Measurements from ENCODE around the gene HSPB8. TPM values are rescaled to one million over a fixed set of nuclear protein-coding genes. Genes with fewer than 3 reads are reported as not detected.

Gene HSPB8
- total RNA-seq, 4 donors from 2014 or later: 85.3 to 139 (median 107) TPM

- TF ChIP-seq CTCF (IDR thresholded peaks at IDR 0.05) (no peak), POLR2A (IDR thresholded peaks at IDR 0.05) (no peak)
- no peak overlapping the region for H3K4me3 ChIP-seq (ENCODE audit: low read depth, poor library complexity, severe bottlenecking)
- intact Hi-C loops (cut with DNase I; ENCODE audit: low total_unique reads): no loop called here
- no peak for DNase-seq (ENCODE audit: low spot score in 2 of 2)
- WGBS, 2 donors: 77 to 78% methylated on average over 6 to 7 of the region's 7 CpGs
Measured at GRCh38 chr12:119158402-119158801, 20.3 kb upstream of the HSPB8 start.

- WGBS, 2 donors: 76 to 79% methylated on average over 2 of the region's 2 CpGs
- intact Hi-C loops (cut with DNase I; ENCODE audit: low total_unique reads): no loop called here
- TF ChIP-seq CTCF (IDR thresholded peaks at IDR 0.05) (no peak), POLR2A (IDR thresholded peaks at IDR 0.05) (no peak)
Measured at GRCh38 chr12:119159844-119160243, 18.9 kb upstream of the HSPB8 start.

GRCh38 chr12:119167902-119168301 is 10.8 kb upstream of the HSPB8 start:
- no peak for DNase-seq (ENCODE audit: low spot score in 2 of 2)
- no peak overlapping the region for H3K4me3 ChIP-seq (ENCODE audit: low read depth, poor library complexity, severe bottlenecking)
- intact Hi-C loops (cut with DNase I; ENCODE audit: low total_unique reads): no loop called here
- WGBS, 2 donors: 58 to 63% methylated on average over 3 of the region's 3 CpGs
- TF ChIP-seq POLR2A (IDR thresholded peaks at IDR 0.05) (no peak), CTCF (IDR thresholded peaks at IDR 0.05) (no peak)

More at GRCh38 chr12:119159844-119160243, 18.9 kb upstream of the HSPB8 start:
- no peak for DNase-seq (ENCODE audit: low spot score in 2 of 2)
- no peak overlapping the region for H3K4me3 ChIP-seq (ENCODE audit: low read depth, poor library complexity, severe bottlenecking)

- TF ChIP-seq POLR2A (IDR thresholded peaks at IDR 0.05) (no peak), CTCF (IDR thresholded peaks at IDR 0.05) (no peak)
- intact Hi-C loops (cut with DNase I; ENCODE audit: low total_unique reads): no loop called here
- H3K4me3 ChIP-seq (ENCODE audit: low read depth, poor library complexity, severe bottlenecking): no peak overlapping the region
- no peak for DNase-seq (ENCODE audit: low spot score in 2 of 2)
- 74 to 75% methylated on average over 3 of the region's 3 CpGs for WGBS, 2 donors
Measured at GRCh38 chr12:119168721-119169120, 10.0 kb upstream of the HSPB8 start.

GRCh38 chr12:119169150-119169549 is 9.6 kb upstream of the HSPB8 start:
- no peak overlapping the region for H3K4me3 ChIP-seq (ENCODE audit: low read depth, poor library complexity, severe bottlenecking)
- DNase-seq (ENCODE audit: low spot score in 2 of 2): no peak
- WGBS, 2 donors: 40 to 63% methylated on average over 2 of the region's 2 CpGs
- no peak for TF ChIP-seq POLR2A (IDR thresholded peaks at IDR 0.05)
- TF ChIP-seq CTCF (IDR thresholded peaks at IDR 0.05): no peak
- intact Hi-C loops (cut with DNase I; ENCODE audit: low total_unique reads): no loop called here

- H3K4me3 ChIP-seq (ENCODE audit: low read depth, poor library complexity, severe bottlenecking): no peak overlapping the region
- intact Hi-C loops (cut with DNase I; ENCODE audit: low total_unique reads): no loop called here
- WGBS, 2 donors: 74 to 84% methylated on average over 5 of the region's 5 CpGs
- DNase-seq (ENCODE audit: low spot score in 2 of 2): no peak
- TF ChIP-seq POLR2A (IDR thresholded peaks at IDR 0.05) (no peak), CTCF (IDR thresholded peaks at IDR 0.05) (no peak)
Measured at GRCh38 chr12:119171291-119171690, 7.4 kb upstream of the HSPB8 start.

All from lower leg skin (tissue), 4 donors.